Prostate gland (tissue), 2 donors: Measurements from ENCODE around the gene TNS3. TPM values are rescaled to one million over a fixed set of nuclear protein-coding genes. Genes with fewer than 3 reads are reported as not detected.
"Not testable (repeated sequence)": the region's sequence is repeated elsewhere in the genome, so short reads cannot be mapped to it uniquely, and the experiment has no call there.

Experiments
- DNase-seq: peaks from one replicate; pipeline ENCODE4 v3.0.0-alpha.2; 2019; ENCODE audit warnings: low spot score
- H3K27ac ChIP-seq, 2 donors: fragments of 200-600 bp; sonication (generic); 2 replicates each; pipeline ENCODE4 v1.5.1; 2017 to 2019
- H3K27me3 ChIP-seq: fragments of 200-600 bp; sonication (generic); replicated peaks from 2 replicates; pipeline ENCODE4 v1.5.1; 2019; ENCODE audit not compliant: insufficient read depth
- H3K36me3 ChIP-seq, 2 donors: fragments of 200-600 bp; sonication (generic); 1 replicate in 1 of 2; 2 replicates in 1 of 2; pipeline versions ENCODE4 v1.5.1 to v1.8.1; 2017 to 2019
- H3K4me1 ChIP-seq: fragments of 200-600 bp; sonication (generic); replicated peaks from 2 replicates; pipeline ENCODE4 v1.5.1; 2019
- H3K4me3 ChIP-seq, 2 donors: fragments of 200-600 bp; sonication (generic); 2 replicates each; pipeline ENCODE4 v1.5.1; 2017 to 2019
- H3K9me3 ChIP-seq: fragments of 200-600 bp; sonication (generic); 2 replicates; pipeline ENCODE4 v1.5.1; 2017
- CTCF ChIP-seq, 4 experiments: fragments of 200-600 bp in 2 of 4; fragments of 450-650 bp in 2 of 4; sonication (generic) in 2 of 4; IDR thresholded peaks; 1 replicate in 3 of 4; 2 replicates in 1 of 4; pipeline ENCODE4 v1.5.1; 2016 to 2019; ENCODE audit warnings: antibody characterized with exemption in 4 of 4, mild to moderate bottlenecking in 2 of 4, moderate library complexity in 2 of 4
- POLR2A ChIP-seq: fragments of 450-650 bp; IDR thresholded peaks from one replicate; pipeline ENCODE4 v1.6.1; 2016; ENCODE audit warnings: antibody characterized with exemption, mild to moderate bottlenecking
- POLR2AphosphoS5 ChIP-seq: sonication (generic); formaldehyde crosslinking; IDR thresholded peaks from one replicate; pipeline ENCODE4 v1.6.1; 2017; ENCODE audit warnings: antibody characterized with exemption
- WGBS: methylation state at CpG from one replicate; pipeline ENCODE4 v1.1.5; 2018; 5-methylcytosine and 5-hydroxymethylcytosine counted together
- intact Hi-C: fragments of 100-400 bp; cut with DNase I; formaldehyde crosslinking; loops from one replicate; pipeline ENCODE4 v1.14.2; 2022
- total RNA-seq, 2 donors: library from RNA; depleted of rRNA; stranded (reverse); fragments of >200 nt; gene quantifications; one replicate each; pipeline ENCODE4 v1.1.0, GENCODE V29; 2016

The TNS3 gene
- total RNA-seq, 2 donors from 2014 or later: 19.5 to 95.8 TPM

- no peaks in the 10 kb centered on the region for H3K4me1 ChIP-seq
- no peak for DNase-seq
- intact Hi-C loops: no loop called here
- peaks cover 3% of the 10 kb centered on the region for H3K9me3 ChIP-seq
- no peak overlapping the region for H3K4me3 ChIP-seq
- 84% methylated on average over 3 of the region's 3 CpGs for WGBS
- no peaks in the 10 kb centered on the region for H3K27me3 ChIP-seq
- no peak overlapping the region for H3K27ac ChIP-seq
- TF ChIP-seq POLR2AphosphoS5 (no peak), CTCF (IDR thresholded peaks at IDR 0.05) (no peak), POLR2A (no peak)
- H3K36me3 ChIP-seq: no peaks in the 10 kb centered on the region
Observed at GRCh38 chr7:47594406-47594805, 12.5 kb upstream of the TNS3 start.

- Histone ChIP-seq H3K4me3 (no peak overlapping the region), H3K27me3 (no peaks in the 10 kb centered on the region), H3K9me3 (peaks cover 3% of the 10 kb centered on the region), H3K27ac (no peak overlapping the region), H3K4me1 (no peaks in the 10 kb centered on the region), H3K36me3 (no peaks in the 10 kb centered on the region)
- TF ChIP-seq POLR2AphosphoS5 (no peak), POLR2A (no peak), CTCF (IDR thresholded peaks at IDR 0.05) (no peak)
- intact Hi-C loops: no loop called here
- DNase-seq: no peak
- WGBS: 51% methylated on average over 17 of the region's 17 CpGs
Observed at GRCh38 chr7:47591655-47592572, 10.0 kb upstream of the TNS3 start.

GRCh38 chr7:47591089-47591654, 9.3 kb upstream of the TNS3 start:
- TF ChIP-seq CTCF (IDR thresholded peaks at IDR 0.05) (no peak), POLR2A (no peak), POLR2AphosphoS5 (no peak)
- no peaks in the 10 kb centered on the region for H3K36me3 ChIP-seq
- no peak overlapping the region for H3K4me3 ChIP-seq
- H3K27me3 ChIP-seq: no peaks in the 10 kb centered on the region
- WGBS: 78% methylated on average over 8 of the region's 8 CpGs
- H3K9me3 ChIP-seq: no peaks in the 10 kb centered on the region
- intact Hi-C loops: no loop called here
- DNase-seq: no peak
- H3K4me1 ChIP-seq: no peaks in the 10 kb centered on the region
- no peak overlapping the region for H3K27ac ChIP-seq

GRCh38 chr7:47590215-47590614, 8.3 kb upstream of the TNS3 start:
- H3K36me3 ChIP-seq, H3K4me1 ChIP-seq, DNase-seq, H3K27ac ChIP-seq, intact Hi-C loops, H3K27me3 ChIP-seq, H3K9me3 ChIP-seq, H3K4me3 ChIP-seq: not testable (repeated sequence)
- WGBS: 94% methylated on average over 5 of the region's 5 CpGs

- no peaks in the 10 kb centered on the region for H3K36me3 ChIP-seq
- TF ChIP-seq CTCF (IDR thresholded peaks at IDR 0.05) (no peak), POLR2AphosphoS5 (no peak), POLR2A (no peak)
- no peak overlapping the region for H3K27ac ChIP-seq
- no peak overlapping the region for H3K4me3 ChIP-seq
- intact Hi-C loops: no loop called here
- no peak for DNase-seq
- no peaks in the 10 kb centered on the region for H3K27me3 ChIP-seq
- H3K9me3 ChIP-seq: no peaks in the 10 kb centered on the region
- no peaks in the 10 kb centered on the region for H3K4me1 ChIP-seq
- WGBS: 87% methylated on average over 8 of the region's 8 CpGs
Observed at GRCh38 chr7:47588704-47589225, 6.9 kb upstream of the TNS3 start.
